B cell (primary cell): ENCODE measurements around the gene MFSD2A. TPM values are rescaled to one million over a fixed set of nuclear protein-coding genes. Genes with fewer than 3 reads are reported as not detected.

Experiments used
- ATAC-seq: fragments of 200-7000 bp; cut with Tn5 transposase; one replicate; pipeline ENCODE4 v1.10.0; 2021; ENCODE audit warnings: low read depth, mild to moderate bottlenecking, moderate number of reproducible peaks, moderate library complexity
- CTCF ChIA-PET: fragments of 350-600 bp; sonication (Branson Sonifier 250); formaldehyde crosslinking; loops from one replicate; lab custom pipeline; 2021; ENCODE audit warnings: antibody characterized with exemption, inconsistent platforms; lab: Charles Lee
- POLR2A ChIA-PET: fragments of 350-600 bp; sonication (Branson Sonifier 250); formaldehyde crosslinking; loops from one replicate; lab custom pipeline; 2021; ENCODE audit warnings: antibody characterized with exemption; lab: Charles Lee
- DNase-seq: peaks from one replicate; pipeline ENCODE4 v3.0.0; 2013
- H2AFZ ChIP-seq: 2 replicates; pipeline ENCODE4 v1.6.1; 2012; ENCODE audit warnings: mild to moderate bottlenecking, low read depth, low read length; ENCODE audit not compliant: insufficient read depth, poor library complexity, severe bottlenecking
- H3K27ac ChIP-seq, 2 donors: 1 replicate in 1 of 2; 2 replicates in 1 of 2; pipeline ENCODE4 v1.5.1; 2012 to 2013; ENCODE audit warnings: low read length in 2 of 2, mild to moderate bottlenecking in 2 of 2, moderate library complexity in 1 of 2
- H3K27me3 ChIP-seq, 4 experiments: fragments of 200-600 bp in 1 of 4; sonication (generic) in 1 of 4; replicated peaks in 1 of 4; 1 replicate in 2 of 4; 2 replicates in 2 of 4; pipeline versions ENCODE4 v1.6.1 to v1.7.0; 2013 to 2016; ENCODE audit warnings: low read length in 3 of 4, mild to moderate bottlenecking in 2 of 4, mixed read lengths in 1 of 4, moderate library complexity in 1 of 4; ENCODE audit not compliant: insufficient read depth in 4 of 4, control insufficient read depth in 3 of 4; ENCODE audit errors: control extremely low read depth in 1 of 4
- H3K36me3 ChIP-seq, 2 experiments: replicated peaks in 1 of 2; 1 replicate in 1 of 2; 2 replicates in 1 of 2; pipeline versions ENCODE4 v1.6.1 to v1.7.1; 2013; ENCODE audit warnings: low read length in 1 of 2; ENCODE audit not compliant: insufficient read depth in 2 of 2, control insufficient read depth in 1 of 2; ENCODE audit errors: control extremely low read depth in 1 of 2, extremely low read depth in 1 of 2
- H3K4me1 ChIP-seq, 2 donors: fragments of 200-600 bp in 1 of 2; sonication (generic) in 1 of 2; 1 replicate in 1 of 2; 2 replicates in 1 of 2; pipeline versions ENCODE4 v1.5.1 to v1.6.1; 2013 to 2017; ENCODE audit warnings: low read length in 2 of 2; ENCODE audit not compliant: control insufficient read depth in 2 of 2, insufficient read depth in 2 of 2
- H3K4me2 ChIP-seq: replicated peaks from 2 replicates; pipeline ENCODE3; 2012; ENCODE audit warnings: mild to moderate bottlenecking, low read depth, low read length; ENCODE audit not compliant: poor library complexity, severe bottlenecking
- H3K4me3 ChIP-seq, 5 experiments: fragments of 200-600 bp in 1 of 5; sonication (generic) in 1 of 5; 1 replicate in 3 of 5; 2 replicates in 2 of 5; pipeline versions ENCODE4 v1.5.1 to v1.7.0; 2011 to 2016; ENCODE audit warnings: low read length in 4 of 5, mild to moderate bottlenecking in 4 of 5, low read depth in 2 of 5, control low read depth in 1 of 5, moderate library complexity in 1 of 5; ENCODE audit not compliant: insufficient read depth in 1 of 5; ENCODE audit errors: control extremely low read depth in 1 of 5, extremely low read depth in 1 of 5
- H3K79me2 ChIP-seq: fragments of 200-600 bp; sonication (generic); one replicate; pipeline ENCODE4 v1.6.0; 2016; ENCODE audit warnings: low read length; ENCODE audit not compliant: control insufficient read depth, insufficient read depth
- H3K9ac ChIP-seq: fragments of 200-600 bp; sonication (generic); 2 replicates; pipeline ENCODE4 v1.6.1; 2017; ENCODE audit warnings: mild to moderate bottlenecking, low read length, moderate library complexity
- H3K9me3 ChIP-seq, 3 donors: one replicate each; pipeline versions ENCODE4 v1.6.1 to v1.7.1; 2013; ENCODE audit warnings: low read length in 2 of 3; ENCODE audit not compliant: control insufficient read depth in 2 of 3, insufficient read depth in 1 of 3; ENCODE audit errors: control extremely low read depth in 1 of 3
- H4K20me1 ChIP-seq: 2 replicates; pipeline ENCODE4 v1.6.0; 2012; ENCODE audit warnings: mild to moderate bottlenecking, low read length; ENCODE audit not compliant: insufficient read depth, control insufficient read depth, poor library complexity, severe bottlenecking
- H3K27ac Mint-ChIP-seq: one replicate; pipeline ENCODE4 v1.8.0; 2021; ENCODE audit warnings: mixed read lengths
- H3K27me3 Mint-ChIP-seq: one replicate; pipeline ENCODE4 v1.8.0; 2021; ENCODE audit warnings: mixed read lengths
- H3K4me1 Mint-ChIP-seq: one replicate; pipeline ENCODE4 v1.8.0; 2021; ENCODE audit warnings: mixed read lengths
- H3K4me3 Mint-ChIP-seq: one replicate; pipeline ENCODE4 v1.8.0; 2021; ENCODE audit warnings: mixed read lengths
- H3K9me3 Mint-ChIP-seq: one replicate; pipeline ENCODE4 v1.8.0; 2022; ENCODE audit warnings: mixed read lengths; ENCODE audit not compliant: insufficient read depth
- CTCF ChIP-seq: fragments of 200-600 bp; IDR thresholded peaks from one replicate; pipeline ENCODE4 v1.8.0; 2022; ENCODE audit warnings: antibody characterized with exemption, mild to moderate bottlenecking
- EZH2 ChIP-seq: IDR thresholded peaks from 2 replicates; pipeline ENCODE4 v1.6.1; 2012; ENCODE audit warnings: borderline replicate concordance, low read depth, mild to moderate bottlenecking, moderate library complexity, low read length; ENCODE audit not compliant: insufficient read depth, poor library complexity, severe bottlenecking
- WGBS: methylation state at CpG from one replicate; pipeline ENCODE4 v1.1.5; 2013; ENCODE audit warnings: missing lambda C conversion rate; ENCODE audit not compliant: insufficient coverage; 5-methylcytosine and 5-hydroxymethylcytosine counted together
- intact Hi-C: fragments of 100-400 bp; cut with micrococcal nuclease; formaldehyde crosslinking; loops from one replicate; pipeline ENCODE4 v1.10.0; 2022
- polyA plus RNA-seq: library from polyadenylated mRNA; depleted of rRNA; stranded (reverse); fragments of >200 nt; gene quantifications from 2 replicates; pipeline ENCODE4 v1.2.3, GENCODE V29; 2012
- total RNA-seq, 2 donors: library from RNA; stranded (reverse); fragments of 120-200 nt in 1 of 2; gene quantifications; 1 replicate in 1 of 2; 2 replicates in 1 of 2; pipeline versions ENCODE4 v1.2.3 to v1.2.4, GENCODE V29; 2013 to 2022

MFSD2A gene
- total and polyA plus RNA-seq, 2 donors (not counting 1 experiment from before 2014, with no cell fraction given): 1.8 to 3.9 TPM

- H3K4me3 ChIP-seq: no peak overlapping the region
- H3K4me1 Mint-ChIP-seq: no peaks in the 10 kb centered on the region
- H3K4me3 Mint-ChIP-seq: no peak overlapping the region
- no peak overlapping the region for H3K27ac ChIP-seq
- DNase-seq (no peak), ATAC-seq (no peak)
- H3K9me3 ChIP-seq: no peaks in the 10 kb centered on the region
- no peak overlapping the region for H3K4me2 ChIP-seq
- intact Hi-C loops: loop anchor here (5.0 kb wide), 1 partner anchor 98 kb away; no protein-coding TSS in a partner anchor
- H3K27me3 Mint-ChIP-seq: peaks cover 9% of the 10 kb centered on the region
- CTCF ChIA-PET: interaction anchor here (1.4 to 13.5 kb wide), 3 partner anchors 13 to 116 kb away, joined by 6 to 334 read pairs (median 161); partner anchors contain the start of gene MYCL
- no peaks in the 10 kb centered on the region for H3K79me2 ChIP-seq
- H3K27me3 ChIP-seq: peaks cover 0 to 3% (median 0%) of the 10 kb centered on the region in 4 experiments
- WGBS: 95% methylated on average over 3 of the region's 6 CpGs
- no peaks in the 10 kb centered on the region for H3K36me3 ChIP-seq
- POLR2A ChIA-PET: interaction anchor here (0.7 kb wide), 1 partner anchor 119 kb away, joined by 4 read pairs; no protein-coding TSS in a partner anchor
- H4K20me1 ChIP-seq: no peaks in the 10 kb centered on the region
- H2AFZ ChIP-seq: no peak overlapping the region
- H3K9ac ChIP-seq: no peak overlapping the region
- no peaks in the 10 kb centered on the region for H3K9me3 Mint-ChIP-seq
- H3K4me1 ChIP-seq: peaks cover 0 to 4% of the 10 kb centered on the region in 2 donors
- TF ChIP-seq EZH2: no peak
- no peak for TF ChIP-seq CTCF
- H3K27ac Mint-ChIP-seq: no peak overlapping the region
These were observed 39.3 kb upstream of the MFSD2A start for GRCh38 chr1:39915499-39916129.

- Histone ChIP-seq H3K27me3 (no peaks in the 10 kb centered on the region), H3K4me1 (peaks cover 0 to 4% of the 10 kb centered on the region in 2 donors), H3K4me3 (no peak overlapping the region), H2AFZ (no peak overlapping the region), H3K79me2 (no peaks in the 10 kb centered on the region), H4K20me1 (no peaks in the 10 kb centered on the region), H3K9me3 (no peaks in the 10 kb centered on the region), H3K4me2 (no peak overlapping the region), H3K36me3 (no peaks in the 10 kb centered on the region), H3K27ac (no peak overlapping the region), H3K9ac (no peak overlapping the region)
- Mint-ChIP-seq H3K4me3 (no peak overlapping the region), H3K27ac (no peak overlapping the region), H3K27me3 (peaks cover 8% of the 10 kb centered on the region), H3K9me3 (no peaks in the 10 kb centered on the region), H3K4me1 (no peaks in the 10 kb centered on the region)
- TF ChIP-seq CTCF (no peak), EZH2 (no peak)
- CTCF ChIA-PET: interaction anchor here (1.8 to 13.5 kb wide), 3 partner anchors 21 to 114 kb away, joined by 3 to 334 read pairs (median 161); no protein-coding TSS in a partner anchor
- intact Hi-C loops: loop anchor here (5.0 kb wide), 1 partner anchor 101 kb away; no protein-coding TSS in a partner anchor
- POLR2A ChIA-PET: no interaction called here
- DNase-seq: no peak
- 100% methylated on average over 1 of the region's 2 CpGs for WGBS
- no peak for ATAC-seq
These were observed 37.1 kb upstream of the MFSD2A start for GRCh38 chr1:39917825-39918224.
